ENCODE measurements around the gene KDM3A. TPM values are rescaled to one million over a fixed set of nuclear protein-coding genes. Genes with fewer than 3 reads are reported as not detected.
A peak's percentile ranks its signal among the peaks of the same experiment; 100 is the strongest.

The KDM3A gene
- total RNA-seq, 4 donors from 2014 or later = 40.5 to 81.8 (median 63.2) TPM

GRCh38 chr2:86453836-86454235 is 12.7 kb downstream of the KDM3A start:
- no peak for ATAC-seq
- H3K4me3 ChIP-seq = no peak overlapping the region
- H3K27ac ChIP-seq = peak overlapping the region; percentile 7 to 26 (median 18)
- TF ChIP-seq EP300 (IDR thresholded peaks at IDR 0.05) = no peak
- TF ChIP-seq POLR2AphosphoS5 (IDR thresholded peaks at IDR 0.05) = no peak
- no peak for TF ChIP-seq POLR2A (IDR thresholded peaks at IDR 0.05)
- no peak for TF ChIP-seq CTCF (IDR thresholded peaks at IDR 0.05)
- 0 to 3% methylated on average over 2 of the region's 2 CpGs for WGBS, 2 donors (ENCODE audit: low coverage in 1 of 2)
- no peaks in the 10 kb centered on the region for H3K9me3 ChIP-seq
- peaks cover 10 to 55% (median 14%) of the 10 kb centered on the region in 3 donors for H3K4me1 ChIP-seq
- H3K27me3 ChIP-seq = no peaks in the 10 kb centered on the region
- peaks cover 15 to 86% of the 10 kb centered on the region in 2 donors for H3K36me3 ChIP-seq

GRCh38 chr2:86454238-86454637 is 13.1 kb downstream of the KDM3A start:
- peak overlapping the region; percentile 7 to 26 (median 18) for H3K27ac ChIP-seq
- H3K36me3 ChIP-seq = peaks cover 15 to 90% of the 10 kb centered on the region in 2 donors
- H3K4me1 ChIP-seq = peaks cover 7 to 55% (median 13%) of the 10 kb centered on the region in 3 donors
- no peaks in the 10 kb centered on the region for H3K27me3 ChIP-seq
- H3K9me3 ChIP-seq = no peaks in the 10 kb centered on the region
- H3K4me3 ChIP-seq = no peak overlapping the region
- no peak for ATAC-seq
- no peak for TF ChIP-seq EP300 (IDR thresholded peaks at IDR 0.05)

GRCh38 chr2:86455181-86455580 is 14.0 kb downstream of the KDM3A start:
- H3K27ac ChIP-seq = no peak overlapping the region
- H3K27me3 ChIP-seq = no peaks in the 10 kb centered on the region
- peaks cover 12 to 95% of the 10 kb centered on the region in 2 donors for H3K36me3 ChIP-seq
- no peak for TF ChIP-seq POLR2AphosphoS5 (IDR thresholded peaks at IDR 0.05)
- TF ChIP-seq POLR2A (IDR thresholded peaks at IDR 0.05) = no peak
- no peak for TF ChIP-seq EP300 (IDR thresholded peaks at IDR 0.05)
- no peak for TF ChIP-seq CTCF (IDR thresholded peaks at IDR 0.05)
- 83 to 93% methylated on average over 3 of the region's 5 CpGs for WGBS, 2 donors (ENCODE audit: low coverage in 1 of 2)
- no peak overlapping the region for H3K4me3 ChIP-seq
- ATAC-seq = no peak
- peaks cover 7 to 45% (median 8%) of the 10 kb centered on the region in 3 donors for H3K4me1 ChIP-seq
- no peaks in the 10 kb centered on the region for H3K9me3 ChIP-seq

- Histone ChIP-seq H3K27me3 (no peaks in the 10 kb centered on the region), H3K36me3 (peaks cover 11 to 93% of the 10 kb centered on the region in 2 donors), H3K9me3 (no peaks in the 10 kb centered on the region), H3K4me3 (no peak overlapping the region), H3K4me1 (peaks cover 10 to 47% (median 19%) of the 10 kb centered on the region in 3 donors), H3K27ac (peak overlapping the region in 1 of 4 donors; percentile 18)
- no peak for TF ChIP-seq EP300 (IDR thresholded peaks at IDR 0.05)
- TF ChIP-seq CTCF (IDR thresholded peaks at IDR 0.05) = no peak
- TF ChIP-seq POLR2A (IDR thresholded peaks at IDR 0.05) = no peak
- no peak for TF ChIP-seq POLR2AphosphoS5 (IDR thresholded peaks at IDR 0.05)
- no peak for ATAC-seq
- 97 to 100% methylated on average over 3 of the region's 3 CpGs for WGBS, 2 donors (ENCODE audit: low coverage in 1 of 2)
These were observed 20.0 kb downstream of the KDM3A start for GRCh38 chr2:86461042-86461743.

GRCh38 chr2:86464652-86465051 is 23.5 kb downstream of the KDM3A start:
- TF ChIP-seq EP300 (IDR thresholded peaks at IDR 0.05) = no peak
- no peak for TF ChIP-seq CTCF (IDR thresholded peaks at IDR 0.05)
- no peak for TF ChIP-seq POLR2AphosphoS5 (IDR thresholded peaks at IDR 0.05)
- no peak for TF ChIP-seq POLR2A (IDR thresholded peaks at IDR 0.05)
- H3K27me3 ChIP-seq = no peaks in the 10 kb centered on the region
- peak; percentile 55 for ATAC-seq
- H3K4me3 ChIP-seq = no peak overlapping the region
- H3K36me3 ChIP-seq = peaks cover 13 to 89% of the 10 kb centered on the region in 2 donors
- 46 to 60% methylated on average over 3 of the region's 3 CpGs for WGBS, 2 donors (ENCODE audit: low coverage in 1 of 2)
- H3K9me3 ChIP-seq = no peaks in the 10 kb centered on the region
- H3K27ac ChIP-seq = peak overlapping the region; percentile 53 to 66 (median 56)
- H3K4me1 ChIP-seq = peaks cover 10 to 48% (median 22%) of the 10 kb centered on the region in 3 donors
